Kidney (tissue), 14 donors: Measurements from ENCODE around the gene NUDT16L1. TPM values are rescaled to one million over a fixed set of nuclear protein-coding genes. Genes with fewer than 3 reads are reported as not detected.
"Not testable (repeated sequence)": the region's sequence is repeated elsewhere in the genome, so short reads cannot be mapped to it uniquely, and the experiment has no call there.

ENCODE experiments used
- DNase-seq, 5 donors: peaks; one replicate each; pipeline ENCODE4 v3.0.0-alpha.2; 2013 to 2020
- FAIRE-seq: peaks from 2 replicates; lab custom pipeline; 2012; peaks lifted over from hg19 to GRCh38; lab: Jason Lieb, UNC
- H3K27ac ChIP-seq, 2 donors: one replicate each; pipeline ENCODE4 v1.7.0; 2013; ENCODE audit warnings: low read depth in 2 of 2, low read length in 2 of 2, inconsistent platforms in 1 of 2
- H3K27me3 ChIP-seq: one replicate; pipeline ENCODE4 v1.7.1; 2013; ENCODE audit warnings: low read length, inconsistent platforms; ENCODE audit not compliant: control insufficient read depth, insufficient read depth
- H3K36me3 ChIP-seq, 3 donors: one replicate each; pipeline versions ENCODE4 v1.7.0 to v1.7.1; 2013; ENCODE audit warnings: low read length in 3 of 3, control low read depth in 1 of 3, inconsistent platforms in 1 of 3; ENCODE audit not compliant: insufficient read depth in 3 of 3, control insufficient read depth in 2 of 3
- H3K4me1 ChIP-seq, 3 donors: one replicate each; pipeline versions ENCODE4 v1.7.0 to v1.7.1; 2013; ENCODE audit warnings: low read length in 3 of 3, inconsistent platforms in 1 of 3, low read depth in 1 of 3; ENCODE audit not compliant: control insufficient read depth in 2 of 3, insufficient read depth in 2 of 3
- H3K4me3 ChIP-seq, 3 donors: one replicate each; pipeline versions ENCODE4 v1.7.0 to v1.8.1; 2013; ENCODE audit warnings: low read length in 3 of 3, control low read depth in 1 of 3, inconsistent platforms in 1 of 3
- H3K9ac ChIP-seq, 3 donors: one replicate each; pipeline versions ENCODE4 v1.7.0 to v1.7.1; 2013; ENCODE audit warnings: low read length in 3 of 3, control low read depth in 1 of 3, inconsistent platforms in 1 of 3
- H3K9me3 ChIP-seq, 3 donors: one replicate each; pipeline versions ENCODE4 v1.7.0 to v1.7.1; 2013; ENCODE audit warnings: low read length in 3 of 3, control low read depth in 1 of 3, inconsistent platforms in 1 of 3; ENCODE audit not compliant: control insufficient read depth in 2 of 3, insufficient read depth in 1 of 3
- CTCF ChIP-seq: IDR thresholded peaks from 3 replicates; pipeline ENCODE4 v1.5.1; 2012; ENCODE audit warnings: mild to moderate bottlenecking, moderate library complexity, borderline replicate concordance; ENCODE audit not compliant: insufficient read depth; ENCODE audit errors: extremely low read depth
- intact Hi-C: fragments of 100-400 bp; cut with DNase I; formaldehyde crosslinking; loops from one replicate; pipeline ENCODE4 v1.11.1; 2022
- polyA plus RNA-seq: library from polyadenylated mRNA; stranded (reverse); fragments of 350-450 nt; fragmentation: Illumina TruSeq; extraction: RNeasy Lipid Tissue Mini Kit (QIAGEN cat#74804); gene quantifications from one replicate; pipeline ENCODE4 v1.2.3, GENCODE V29; 2014; ENCODE audit warnings: low read depth, low replicate concordance; ENCODE audit not compliant: insufficient read depth
- total RNA-seq: library from RNA; stranded (reverse); fragmentation: NEBNext Ultra II Directional; extraction: Animal tissue kit (Norgen Biotek cat#: 25700); gene quantifications from one replicate; pipeline ENCODE4 v1.2.1, GENCODE V29; 2021
- donor health status: control.
- donor health status: control.
- donor health status: control.
- donor health status: control.
- donor health status: control.
- donor health status: DM: yes; HTN: yes; CAD: no.
- donor health status: Normal renal cell carcinoma (clear cell type).

The NUDT16L1 gene
- total and polyA plus RNA-seq, 2 donors from 2014 or later: 30.6 to 69.4 TPM

GRCh38 chr16:4736546-4736945, 43.2 kb downstream of the NUDT16L1 start:
- peaks cover 0 to 7% (median 6%) of the 10 kb centered on the region in 3 donors for H3K4me1 ChIP-seq
- no peaks in the 10 kb centered on the region for H3K9me3 ChIP-seq
- H3K27me3 ChIP-seq: no peaks in the 10 kb centered on the region
- FAIRE-seq (no peak), DNase-seq (no peak)
- no peak overlapping the region for H3K9ac ChIP-seq
- intact Hi-C loops: no loop called here
- no peak overlapping the region for H3K27ac ChIP-seq
- no peak for TF ChIP-seq CTCF
- no peak overlapping the region for H3K4me3 ChIP-seq
- H3K36me3 ChIP-seq: no peaks in the 10 kb centered on the region

- H3K4me1 ChIP-seq: peaks cover 0 to 7% (median 6%) of the 10 kb centered on the region in 3 donors
- FAIRE-seq: no peak
- no peak overlapping the region for H3K27ac ChIP-seq
- no peak overlapping the region for H3K4me3 ChIP-seq
- DNase-seq: peak in 1 of 5 donors; percentile 46
- TF ChIP-seq CTCF: no peak
- intact Hi-C loops: no loop called here
- H3K9ac ChIP-seq: no peak overlapping the region
- no peaks in the 10 kb centered on the region for H3K27me3 ChIP-seq
- no peaks in the 10 kb centered on the region for H3K9me3 ChIP-seq
- H3K36me3 ChIP-seq: no peaks in the 10 kb centered on the region
These were observed 44.2 kb downstream of the NUDT16L1 start for GRCh38 chr16:4737545-4737944.

GRCh38 chr16:4738370-4738769, 45.0 kb downstream of the NUDT16L1 start:
- H3K36me3 ChIP-seq, intact Hi-C loops, H3K27me3 ChIP-seq, FAIRE-seq, H3K27ac ChIP-seq, H3K4me3 ChIP-seq, H3K4me1 ChIP-seq, H3K9ac ChIP-seq, H3K9me3 ChIP-seq, DNase-seq: not testable (repeated sequence)

GRCh38 chr16:4743226-4743878, 50.0 kb downstream of the NUDT16L1 start:
- TF ChIP-seq CTCF: no peak
- Histone ChIP-seq H3K4me1 (peaks cover 0 to 2% (median 0%) of the 10 kb centered on the region in 3 donors), H3K27ac (no peak overlapping the region), H3K9me3 (no peaks in the 10 kb centered on the region), H3K36me3 (no peaks in the 10 kb centered on the region), H3K4me3 (no peak overlapping the region), H3K9ac (no peak overlapping the region), H3K27me3 (no peaks in the 10 kb centered on the region)
- DNase-seq (no peak), FAIRE-seq (no peak)
- intact Hi-C loops: no loop called here
